Aorta (tissue), 5 donors: Measurements from ENCODE around the gene LMTK3. TPM values are rescaled to one million over a fixed set of nuclear protein-coding genes. Genes with fewer than 3 reads are reported as not detected.

Source experiments
- ATAC-seq: fragments of 200-7000 bp; cut with Tn5 transposase; one replicate; pipeline ENCODE4 v1.9.1; 2022; ENCODE audit warnings: moderate library complexity; ENCODE audit not compliant: low FRiP score
- DNase-seq, 2 donors: peaks; one replicate each; pipeline ENCODE4 v3.0.0-alpha.2; 2020
- H3K27ac ChIP-seq, 2 donors: one replicate each; pipeline ENCODE4 v1.5.1; 2013; ENCODE audit warnings: low read length in 2 of 2, mild to moderate bottlenecking in 2 of 2, moderate library complexity in 2 of 2, control low read depth in 1 of 2, inconsistent platforms in 1 of 2, low read depth in 1 of 2
- H3K27me3 ChIP-seq, 2 donors: one replicate each; pipeline ENCODE4 v1.6.1; 2013; ENCODE audit warnings: control low read depth in 1 of 2, low read length in 1 of 2, mild to moderate bottlenecking in 1 of 2, moderate library complexity in 1 of 2; ENCODE audit not compliant: insufficient read depth in 2 of 2, control insufficient read depth in 1 of 2
- H3K36me3 ChIP-seq, 2 donors: one replicate each; pipeline ENCODE4 v1.6.1; 2013; ENCODE audit warnings: control low read depth in 1 of 2, low read length in 1 of 2, mild to moderate bottlenecking in 1 of 2; ENCODE audit not compliant: insufficient read depth in 2 of 2, control insufficient read depth in 1 of 2
- H3K4me1 ChIP-seq, 2 donors: one replicate each; pipeline ENCODE4 v1.6.1; 2013; ENCODE audit warnings: low read length in 2 of 2, control low read depth in 1 of 2, mild to moderate bottlenecking in 1 of 2, moderate library complexity in 1 of 2; ENCODE audit not compliant: insufficient read depth in 2 of 2, control insufficient read depth in 1 of 2
- H3K4me3 ChIP-seq, 2 donors: one replicate each; pipeline ENCODE4 v1.5.1; 2013; ENCODE audit warnings: low read length in 2 of 2, control low read depth in 1 of 2, mild to moderate bottlenecking in 1 of 2
- H3K9me3 ChIP-seq: one replicate; pipeline ENCODE4 v1.6.1; 2013; ENCODE audit warnings: mild to moderate bottlenecking, low read length; ENCODE audit not compliant: control insufficient read depth
- WGBS, 2 donors: extraction: QIAGEN DNeasy Blood & Tissue Kit; methylation state at CpG; one replicate each; pipeline ENCODE4 v1.1.7; 2013; 5-methylcytosine and 5-hydroxymethylcytosine counted together
- intact Hi-C, 2 donors: fragments of 100-400 bp; cut with DNase I; formaldehyde crosslinking; loops; one replicate each; pipeline versions ENCODE4 v1.14.2 to v1.15.0; 2022
- polyA plus RNA-seq, 2 donors: library from polyadenylated mRNA; stranded (reverse); fragments of 200-250 nt; gene quantifications; one replicate each; pipeline ENCODE4 v1.2.3, GENCODE V29; 2013
- total RNA-seq, 2 donors: library from RNA; stranded (reverse); fragmentation: NEBNext Ultra II Directional; extraction: Animal tissue kit (Norgen Biotek cat#: 25700); gene quantifications; one replicate each; pipeline ENCODE4 v1.2.1, GENCODE V29; 2021
- donor health status: healthy with polysubstance abuse.
- donor health status: Bipolar disorder and iron deficiency.
- donor health status: DM: no; HTN: no; CAD: no.
- donor health status: DM: no; HTN: no; CAD: no.
- donor health status: DM: yes; HTN: yes; CAD: no.

LMTK3 gene
- total and polyA plus RNA-seq, 4 donors, result 0.51 to 4.2 (median 0.98) TPM

GRCh38 chr19:48552406-48553322, 41.0 kb upstream of the LMTK3 start:
- intact Hi-C loops, result no loop called here
- Histone ChIP-seq H3K4me1 (no peaks in the 10 kb centered on the region), H3K27ac (no peak overlapping the region), H3K36me3 (no peaks in the 10 kb centered on the region), H3K4me3 (no peak overlapping the region), H3K27me3 (peaks cover 0 to 2% of the 10 kb centered on the region in 2 donors), H3K9me3 (no peaks in the 10 kb centered on the region)
- no peak for ATAC-seq
- WGBS, 2 donors, result 79 to 80% methylated on average over 19 of the region's 19 CpGs
- no peak for DNase-seq

- no peaks in the 10 kb centered on the region for H3K4me1 ChIP-seq
- 72 to 76% methylated on average over 34 to 36 of the region's 36 CpGs for WGBS, 2 donors
- DNase-seq (no peak), ATAC-seq (no peak)
- H3K27me3 ChIP-seq, result peaks cover 0 to 2% of the 10 kb centered on the region in 2 donors
- no peak within 1 kb of the TSS for H3K4me3 ChIP-seq
- no peaks in the 10 kb centered on the region for H3K36me3 ChIP-seq
- no peak within 1 kb of the TSS for H3K27ac ChIP-seq
- no peaks in the 10 kb centered on the region for H3K9me3 ChIP-seq
- intact Hi-C loops, result no loop called here
Measured at GRCh38 chr19:48551437-48552302, 40.0 kb upstream of the LMTK3 start, which contains the start of gene SULT2B1. TSS of gene SULT2B1 (plus strand) at chr19:48552172. CDS start at chr19:48552253, 81 bp downstream.

DNA sequence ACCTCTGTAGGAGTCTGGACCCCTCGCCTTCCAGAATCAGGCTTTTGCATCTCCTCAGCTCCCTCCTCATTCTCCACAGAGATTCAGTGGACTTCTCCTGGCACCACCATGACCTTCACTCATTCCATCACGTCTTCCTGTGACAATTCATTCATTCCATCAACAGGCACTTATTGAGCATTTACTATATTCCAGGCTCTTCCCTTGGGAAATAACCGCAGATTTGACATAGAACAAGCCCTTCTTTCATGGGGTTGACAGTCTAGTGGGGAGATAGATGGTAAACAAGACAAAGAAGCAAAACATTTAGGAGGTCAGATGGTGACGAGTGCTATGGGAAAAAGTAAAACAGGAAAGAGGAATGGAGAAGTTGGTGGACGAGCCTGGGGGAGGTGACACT, 37.7 kb upstream of the LMTK3 start:
- H3K4me3 ChIP-seq, result no peak overlapping the region
- intact Hi-C loops, result no loop called here
- H3K9me3 ChIP-seq, result no peaks in the 10 kb centered on the region
- 53 to 61% methylated on average over 5 of the region's 5 CpGs for WGBS, 2 donors
- ATAC-seq, result no peak
- H3K4me1 ChIP-seq, result no peaks in the 10 kb centered on the region
- no peak overlapping the region for H3K27ac ChIP-seq
- no peaks in the 10 kb centered on the region for H3K36me3 ChIP-seq
- DNase-seq, result no peak
- H3K27me3 ChIP-seq, result peaks cover 0 to 2% of the 10 kb centered on the region in 2 donors

DNA sequence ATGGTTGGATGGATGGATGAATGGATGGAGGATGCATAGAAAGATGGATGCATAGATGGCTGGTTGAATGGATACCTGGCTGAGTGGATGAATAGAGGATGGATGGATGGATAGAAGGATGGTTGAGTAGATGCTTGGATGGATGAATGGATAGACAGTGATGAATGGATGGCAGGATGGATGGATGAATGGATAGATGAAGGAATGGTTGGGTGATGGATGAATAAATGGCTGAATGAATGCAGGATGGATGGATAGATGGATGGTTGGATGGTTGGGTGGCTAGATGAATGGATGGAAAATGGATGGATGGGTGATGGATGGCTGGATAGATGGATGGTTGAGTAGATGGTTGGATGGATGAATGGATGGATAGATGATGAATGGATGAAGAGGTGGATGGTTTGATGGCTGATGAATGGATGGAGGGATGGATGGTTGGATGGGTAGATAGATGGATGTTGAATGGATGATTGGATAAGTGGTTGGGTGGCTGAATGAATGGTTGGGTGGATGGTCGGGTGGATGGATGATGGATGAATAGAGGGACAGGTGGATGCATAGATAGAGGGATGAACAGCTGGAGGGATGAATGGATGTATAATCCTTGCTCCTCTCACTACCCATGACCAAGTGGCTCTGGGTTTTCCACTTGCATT, 36.7 kb upstream of the LMTK3 start:
- intact Hi-C loops, result no loop called here
- Histone ChIP-seq H3K4me3 (no peak overlapping the region), H3K36me3 (no peaks in the 10 kb centered on the region), H3K27me3 (peaks cover 0 to 2% of the 10 kb centered on the region in 2 donors), H3K27ac (no peak overlapping the region), H3K9me3 (no peaks in the 10 kb centered on the region), H3K4me1 (no peaks in the 10 kb centered on the region)
- 78 to 95% methylated on average over 1 of the region's 1 CpG for WGBS, 2 donors
- no peak for DNase-seq
- ATAC-seq, result no peak

DNA sequence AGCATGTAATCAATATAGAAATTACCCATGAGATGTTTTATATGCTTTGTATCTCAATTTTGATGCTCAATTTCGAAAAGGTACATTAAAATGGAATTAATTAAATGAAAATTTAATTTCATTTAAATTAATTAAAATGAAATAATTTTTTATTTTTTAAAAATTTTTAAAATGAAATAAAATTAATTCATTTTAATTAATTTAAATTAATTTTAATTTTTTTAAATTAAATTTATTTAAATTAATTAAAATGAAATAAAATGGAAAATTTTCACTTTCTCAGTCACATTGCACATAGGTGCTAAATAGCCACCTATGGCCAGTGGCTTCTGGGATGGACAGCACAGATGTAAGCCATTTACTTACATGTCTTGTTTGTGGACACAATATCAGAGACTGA, 36.1 kb upstream of the LMTK3 start:
- no peaks in the 10 kb centered on the region for H3K4me1 ChIP-seq
- no peaks in the 10 kb centered on the region for H3K9me3 ChIP-seq
- H3K27me3 ChIP-seq, result peaks cover 0 to 2% of the 10 kb centered on the region in 2 donors
- no peaks in the 10 kb centered on the region for H3K36me3 ChIP-seq
- ATAC-seq (no peak), DNase-seq (no peak)
- H3K27ac ChIP-seq, result no peak overlapping the region
- 72 to 75% methylated on average over 1 of the region's 1 CpG for WGBS, 2 donors
- intact Hi-C loops, result no loop called here
- H3K4me3 ChIP-seq, result no peak overlapping the region

- WGBS, 2 donors, result 44 to 47% methylated on average over 22 to 25 of the region's 25 CpGs
- Histone ChIP-seq H3K4me1 (no peaks in the 10 kb centered on the region), H3K27ac (no peak overlapping the region), H3K27me3 (no peaks in the 10 kb centered on the region), H3K36me3 (no peaks in the 10 kb centered on the region), H3K9me3 (no peaks in the 10 kb centered on the region), H3K4me3 (no peak overlapping the region)
- intact Hi-C loops, result no loop called here
- DNase-seq (no peak), ATAC-seq (peak; percentile 67)
Measured at GRCh38 chr19:48544856-48545750, 33.5 kb upstream of the LMTK3 start.

DNA sequence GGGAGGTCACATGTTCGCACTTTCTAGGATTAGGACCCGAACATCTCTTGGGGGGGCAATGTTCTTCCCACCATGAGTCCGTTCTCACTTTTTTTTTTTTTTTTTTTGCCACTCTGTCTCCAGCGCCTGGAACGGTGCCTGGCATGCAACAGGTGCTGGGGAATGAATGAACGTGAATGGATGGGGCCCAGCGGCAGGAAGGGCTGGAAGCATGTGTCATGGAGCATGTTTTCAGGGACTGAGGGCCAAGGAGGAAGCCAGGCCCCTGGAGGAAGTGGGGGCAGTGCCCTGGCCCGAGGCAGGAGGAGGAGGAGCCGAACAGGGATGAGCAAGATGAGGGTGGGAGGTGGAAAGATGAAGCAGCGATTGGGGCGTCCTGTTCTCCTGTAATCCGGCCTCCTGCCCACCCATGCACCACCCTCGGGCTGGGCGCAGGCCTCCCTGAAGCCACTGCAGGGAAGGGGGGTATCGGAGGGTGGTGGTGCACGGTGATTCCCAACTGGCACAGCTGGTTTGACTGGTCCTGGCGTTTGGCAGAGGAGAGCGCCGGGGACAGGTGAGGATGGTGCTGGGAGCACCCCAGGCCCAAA, 31.6 kb upstream of the LMTK3 start:
- 40 to 41% methylated on average over 18 to 19 of the region's 19 CpGs for WGBS, 2 donors
- Histone ChIP-seq H3K4me1 (no peaks in the 10 kb centered on the region), H3K36me3 (no peaks in the 10 kb centered on the region), H3K9me3 (no peaks in the 10 kb centered on the region), H3K27me3 (no peaks in the 10 kb centered on the region), H3K27ac (no peak overlapping the region), H3K4me3 (no peak overlapping the region)
- ATAC-seq (no peak), DNase-seq (no peak)
- intact Hi-C loops, result no loop called here
